Activated naive CD4-positive, alpha-beta T cell treated with anti-CD3 and anti-CD28 coated beads, Interleukin-2, amount 50 U/mL, for 24 hours (primary cell): ENCODE measurements around the gene OR4M2.
"Not testable (repeated sequence)": the region's sequence is repeated elsewhere in the genome, so short reads cannot be mapped to it uniquely, and the experiment has no call there.

Source experiments
- H3K27ac Mint-ChIP-seq: one replicate; pipeline ENCODE4 v1.8.0; 2021; ENCODE audit warnings: mild to moderate bottlenecking, mixed read lengths
- H3K27me3 Mint-ChIP-seq: one replicate; pipeline ENCODE4 v1.8.0; 2021; ENCODE audit warnings: mixed read lengths
- H3K36me3 Mint-ChIP-seq: one replicate; pipeline ENCODE4 v1.8.0; 2021; ENCODE audit warnings: mixed read lengths
- H3K4me1 Mint-ChIP-seq: one replicate; pipeline ENCODE4 v1.8.0; 2021; ENCODE audit warnings: mixed read lengths
- H3K4me3 Mint-ChIP-seq: one replicate; pipeline ENCODE4 v1.8.0; 2021; ENCODE audit warnings: mild to moderate bottlenecking, mixed read lengths
- H3K9me3 Mint-ChIP-seq: one replicate; pipeline ENCODE4 v1.8.0; 2021; ENCODE audit warnings: mixed read lengths

OR4M2 gene

GRCh38 chr15:22080227-22080626 lies at the start of gene OR4M2:
Gene OR4M2, plus strand, starts transcription at chr15:22080527. Its CDS starts 98 bp downstream, at chr15:22080625.
- not testable (repeated sequence) for H3K9me3 Mint-ChIP-seq, H3K4me1 Mint-ChIP-seq, H3K27ac Mint-ChIP-seq, H3K27me3 Mint-ChIP-seq, H3K36me3 Mint-ChIP-seq, H3K4me3 Mint-ChIP-seq

GRCh38 chr15:22069267-22069666 lies 11.1 kb upstream of the OR4M2 start:
- not testable (repeated sequence) for H3K27ac Mint-ChIP-seq, H3K9me3 Mint-ChIP-seq, H3K4me3 Mint-ChIP-seq, H3K4me1 Mint-ChIP-seq, H3K27me3 Mint-ChIP-seq, H3K36me3 Mint-ChIP-seq

- not testable (repeated sequence) for H3K4me1 Mint-ChIP-seq, H3K4me3 Mint-ChIP-seq, H3K27me3 Mint-ChIP-seq, H3K27ac Mint-ChIP-seq, H3K9me3 Mint-ChIP-seq, H3K36me3 Mint-ChIP-seq
These were observed 1.1 kb downstream of the OR4M2 start for GRCh38 chr15:22081386-22081785.

- H3K4me3 Mint-ChIP-seq, H3K4me1 Mint-ChIP-seq, H3K36me3 Mint-ChIP-seq, H3K27ac Mint-ChIP-seq, H3K9me3 Mint-ChIP-seq, H3K27me3 Mint-ChIP-seq: not testable (repeated sequence)
These were observed 18.4 kb downstream of the OR4M2 start for GRCh38 chr15:22098616-22099253.

GRCh38 chr15:22099289-22099891 lies 19.1 kb downstream of the OR4M2 start:
- not testable (repeated sequence) for H3K27ac Mint-ChIP-seq, H3K4me1 Mint-ChIP-seq, H3K36me3 Mint-ChIP-seq, H3K9me3 Mint-ChIP-seq, H3K4me3 Mint-ChIP-seq, H3K27me3 Mint-ChIP-seq

GRCh38 chr15:22122033-22122432 lies 41.7 kb downstream of the OR4M2 start:
- not testable (repeated sequence) for H3K9me3 Mint-ChIP-seq, H3K4me1 Mint-ChIP-seq, H3K4me3 Mint-ChIP-seq, H3K27ac Mint-ChIP-seq, H3K27me3 Mint-ChIP-seq, H3K36me3 Mint-ChIP-seq
